22Rv1 (cell line): ENCODE measurements around the gene RTTN.
"Not testable (repeated sequence)": the region's sequence is repeated elsewhere in the genome, so short reads cannot be mapped to it uniquely, and the experiment has no call there.

ENCODE experiments used
- H3K27ac ChIP-seq: fragments of 450-650 bp; 2 replicates; pipeline ENCODE4 v1.5.1; 2017
- CTCF ChIP-seq: fragments of 450-650 bp; IDR thresholded peaks from 2 replicates; pipeline ENCODE4 v1.5.1; 2017; ENCODE audit warnings: mild to moderate bottlenecking
- ZFX ChIP-seq: fragments of 450-650 bp; IDR thresholded peaks from 2 replicates; pipeline ENCODE4 v1.6.1; 2017; ENCODE audit warnings: antibody characterized with exemption, borderline replicate concordance

The RTTN gene

GRCh38 chr18:69985239-69985638 lies 220.2 kb downstream of the RTTN start:
- TF ChIP-seq ZFX (no peak), CTCF (no peak)
- no peak overlapping the region for H3K27ac ChIP-seq

- H3K27ac ChIP-seq: no peak overlapping the region
- no peak for TF ChIP-seq CTCF
- no peak for TF ChIP-seq ZFX
Measured at GRCh38 chr18:69982417-69982816, 223.1 kb downstream of the RTTN start.

- H3K27ac ChIP-seq: no peak overlapping the region
- no peak for TF ChIP-seq CTCF
- TF ChIP-seq ZFX: no peak
Measured at GRCh38 chr18:69981948-69982347, 223.5 kb downstream of the RTTN start.

GRCh38 chr18:69980982-69981804 lies 224.3 kb downstream of the RTTN start:
- no peak overlapping the region for H3K27ac ChIP-seq
- no peak for TF ChIP-seq CTCF
- no peak for TF ChIP-seq ZFX

GRCh38 chr18:69980509-69980908 lies 225.0 kb downstream of the RTTN start:
- no peak overlapping the region for H3K27ac ChIP-seq

GRCh38 chr18:69978732-69979715 lies 226.5 kb downstream of the RTTN start:
- H3K27ac ChIP-seq: no peak overlapping the region
- TF ChIP-seq CTCF (no peak), ZFX (no peak)

More at GRCh38 chr18:69980509-69980908, 225.0 kb downstream of the RTTN start:
- no peak for TF ChIP-seq ZFX
- no peak for TF ChIP-seq CTCF

- H3K27ac ChIP-seq: not testable (repeated sequence)
Measured at GRCh38 chr18:69975294-69975693, 230.2 kb downstream of the RTTN start.
